M059J (cell line): ENCODE measurements around the gene DCAF4. TPM values are rescaled to one million over a fixed set of nuclear protein-coding genes. Genes with fewer than 3 reads are reported as not detected.

Experiments
- DNase-seq: peaks from one replicate; pipeline ENCODE4 v3.0.0-alpha.2; 2012; ENCODE audit warnings: low read depth
- total RNA-seq: library from RNA; depleted of rRNA; stranded (reverse); fragments of >200 nt; shearing (Covaris generic); gene quantifications from 2 replicates; pipeline ENCODE4 v1.2.3, GENCODE V29; 2014; rRNA removed

Gene DCAF4
- total RNA-seq = 24.5 and 42.4 TPM in 2 replicates

DNA sequence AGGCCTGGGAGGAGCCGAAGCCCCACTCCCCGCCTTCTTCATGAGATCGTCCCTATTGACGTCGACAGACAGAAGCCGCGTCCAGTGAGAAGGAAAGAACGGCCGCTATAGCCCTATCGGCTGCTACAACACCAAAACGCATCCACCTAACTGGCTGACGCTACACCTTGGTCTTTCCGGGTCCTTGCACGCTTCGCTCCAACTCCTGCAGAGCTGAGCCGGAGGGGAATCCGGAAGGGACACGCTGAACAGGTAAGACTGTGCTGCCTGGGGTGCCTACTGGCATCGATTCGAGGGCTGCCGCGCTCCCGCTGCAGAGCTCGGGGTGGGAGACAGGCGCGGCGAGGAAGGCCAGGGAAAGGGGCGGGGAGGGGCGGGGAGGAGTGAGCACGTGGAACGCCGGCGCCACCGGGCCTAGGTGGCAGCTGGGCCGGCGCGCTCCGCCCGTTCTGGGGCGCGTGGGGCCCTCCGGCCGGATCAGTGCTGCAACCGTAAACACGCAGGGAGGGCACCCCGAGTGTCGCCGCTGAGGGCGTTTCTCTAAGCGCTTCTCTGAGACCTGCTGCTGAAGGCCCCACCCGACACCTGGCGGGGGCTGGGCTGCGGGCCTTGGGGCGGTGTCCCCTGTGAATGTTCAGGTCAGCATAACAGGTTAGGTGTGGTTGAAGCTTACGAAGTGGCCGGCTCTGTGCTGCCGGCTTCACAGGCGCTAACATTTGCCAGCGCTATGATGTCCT lies at the start of gene DCAF4:
TSS of gene DCAF4 (plus strand) at position 173 of the 737 bp plus-strand sequence. CDS start 11,515 bp downstream, outside the sequence.
- DNase-seq = peak; percentile 99

GRCh38 chr14:72876710-72877063 lies 49.6 kb upstream of the DCAF4 start:
- DNase-seq = no peak

- no peak for DNase-seq
Measured at GRCh38 chr14:72878746-72879145, 47.5 kb upstream of the DCAF4 start.

GRCh38 chr14:72879431-72879830 lies 46.8 kb upstream of the DCAF4 start:
- DNase-seq = no peak

DNA sequence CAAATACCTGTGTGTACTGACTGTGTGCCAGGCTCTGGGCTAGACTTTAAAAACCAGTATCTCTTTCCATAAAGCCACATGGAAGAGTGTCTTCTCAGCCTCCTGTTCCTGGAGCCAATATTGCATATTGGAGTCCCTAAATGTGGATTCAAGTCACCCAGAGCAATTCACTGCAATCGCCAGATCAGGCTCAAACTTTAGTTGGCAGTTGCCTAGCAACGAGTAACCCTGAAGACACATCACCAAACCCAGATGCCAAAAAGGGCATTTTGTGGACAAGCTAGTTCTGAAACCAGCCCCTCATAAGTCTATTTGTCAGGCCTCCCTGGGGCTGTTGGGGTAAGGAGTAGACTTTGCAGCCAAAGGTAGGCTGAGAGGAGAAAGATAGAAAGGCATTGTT lies 46.1 kb upstream of the DCAF4 start:
- peak; percentile 39 for DNase-seq

GRCh38 chr14:72880820-72881219 lies 45.4 kb upstream of the DCAF4 start:
- no peak for DNase-seq

DNA sequence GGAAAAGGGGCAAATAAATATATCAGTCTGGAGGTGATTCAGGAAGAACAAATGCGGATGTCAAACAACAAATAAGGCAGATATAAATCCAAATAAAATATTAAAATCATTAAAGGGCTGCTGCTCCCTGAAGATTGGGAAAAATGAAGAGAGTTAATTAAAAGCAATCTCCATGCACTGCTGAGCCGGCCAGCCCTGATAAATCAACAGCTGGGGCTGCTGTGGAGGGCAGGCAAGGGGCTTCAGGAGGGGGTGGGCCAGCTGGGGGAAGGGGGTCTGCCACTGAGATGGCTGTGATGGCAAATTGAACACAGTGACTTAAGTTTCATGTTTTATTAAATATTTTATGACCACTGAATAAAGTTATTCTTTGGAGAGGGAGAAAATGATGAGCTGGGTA lies 44.7 kb upstream of the DCAF4 start:
- no peak for DNase-seq

DNA sequence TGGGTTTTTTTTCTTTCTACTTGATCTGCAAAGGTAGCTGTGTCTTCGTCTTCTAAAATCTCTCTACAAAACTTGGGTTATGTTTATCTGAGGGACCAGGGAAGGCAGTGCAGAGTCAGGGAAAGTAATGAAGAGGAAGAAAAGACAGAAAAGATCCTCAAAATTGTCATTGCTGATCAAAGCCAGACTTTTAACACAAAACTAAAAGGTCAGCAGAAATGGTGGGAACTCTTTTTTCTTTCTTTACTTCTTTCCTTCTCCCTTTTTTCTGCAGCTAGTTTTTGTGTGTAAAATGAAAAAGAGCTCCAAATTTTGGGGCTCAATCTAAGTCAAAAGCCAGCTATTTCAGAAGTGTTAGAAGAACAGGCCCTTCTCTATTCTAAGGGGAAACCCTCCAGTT lies 44.2 kb upstream of the DCAF4 start:
- DNase-seq = no peak

DNA sequence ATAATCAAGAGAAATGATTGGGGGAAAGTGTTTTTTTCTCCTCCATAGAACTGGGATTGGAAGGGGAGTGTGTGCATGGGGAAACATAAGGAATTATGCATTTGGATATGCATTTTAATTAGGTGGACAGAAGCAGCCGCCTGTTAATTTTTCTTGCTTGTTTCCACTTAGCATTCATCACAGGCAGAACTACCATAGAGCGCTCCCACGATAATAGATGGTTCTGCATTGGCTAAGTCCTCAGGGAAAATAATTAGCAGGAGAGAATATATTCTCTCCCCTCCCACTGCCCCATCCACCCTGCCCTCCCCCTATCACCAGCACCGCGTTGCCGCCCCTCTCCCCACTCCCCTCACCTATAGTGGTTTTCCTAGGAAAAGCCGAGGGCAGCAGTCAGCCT lies 43.8 kb upstream of the DCAF4 start:
- DNase-seq = no peak

DNA sequence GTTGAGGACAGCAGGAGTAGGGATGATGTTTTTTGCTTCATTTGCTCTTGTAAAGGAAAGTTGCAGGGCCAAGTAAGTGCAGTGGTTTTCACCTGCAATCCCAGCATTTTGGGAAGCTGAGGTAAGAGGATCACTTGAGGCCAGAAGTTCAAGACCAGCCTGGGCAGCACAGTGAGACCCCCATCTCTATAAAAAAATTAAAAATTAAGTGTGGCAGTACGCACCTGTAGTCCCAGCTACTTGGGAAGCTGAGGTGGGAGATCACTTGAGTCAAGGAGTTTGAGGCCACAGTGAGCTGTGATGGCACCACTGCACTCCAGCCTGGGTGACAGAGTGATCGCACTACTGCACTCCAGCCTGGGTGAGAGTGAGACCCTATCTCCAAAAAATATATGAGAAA lies 43.2 kb upstream of the DCAF4 start:
- no peak for DNase-seq

- DNase-seq = peak; percentile 79
Measured at GRCh38 chr14:72883961-72884360, 42.3 kb upstream of the DCAF4 start.

GRCh38 chr14:72884386-72884785 lies 41.9 kb upstream of the DCAF4 start:
- DNase-seq = no peak

GRCh38 chr14:72887514-72887913 lies 38.8 kb upstream of the DCAF4 start:
- no peak for DNase-seq

DNA sequence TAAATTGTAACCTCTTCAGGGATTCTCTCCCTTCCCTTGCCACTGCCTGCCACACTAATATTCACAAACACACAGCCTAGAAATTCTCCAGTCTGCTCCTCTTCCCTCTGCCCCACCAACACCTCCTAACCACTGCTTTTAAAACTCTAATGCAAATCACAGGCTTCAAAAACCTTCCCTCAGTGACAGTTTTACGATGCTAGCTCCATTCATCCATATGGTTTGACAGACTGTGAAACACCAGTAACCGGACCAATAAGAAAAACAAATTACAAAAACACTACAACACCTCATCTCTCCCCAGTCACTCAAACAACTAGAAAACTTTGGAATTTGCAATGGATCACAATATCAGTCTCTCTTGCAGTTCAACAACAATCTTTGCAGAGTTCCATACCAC lies 38.1 kb upstream of the DCAF4 start:
- DNase-seq = peak; percentile 29

DNA sequence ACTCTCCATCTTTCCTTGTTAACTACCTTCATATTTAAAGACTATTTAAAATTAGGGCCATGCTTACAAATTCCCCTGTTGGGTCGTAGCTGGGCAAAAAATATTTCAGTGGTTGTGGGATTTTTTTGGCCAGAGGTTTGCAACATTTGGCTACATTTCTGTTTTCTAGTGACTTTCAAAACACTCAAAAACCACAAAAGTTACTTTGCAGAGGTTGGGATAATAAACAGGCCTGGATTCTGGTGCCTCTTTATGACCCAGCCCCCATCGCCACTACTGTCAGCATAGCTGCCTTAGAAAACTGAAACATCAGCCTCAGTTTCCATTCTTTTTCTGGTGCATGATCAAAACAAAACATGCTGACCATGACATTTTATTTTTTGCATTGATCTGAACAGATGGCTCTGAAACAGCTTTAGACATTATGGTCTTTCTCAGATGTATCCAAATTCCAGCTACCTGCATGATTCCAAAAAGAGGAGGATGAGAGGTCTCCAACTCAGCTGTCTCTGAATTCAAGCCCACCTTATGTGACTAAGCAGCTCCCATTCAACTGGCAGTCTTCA lies 37.5 kb upstream of the DCAF4 start:
- DNase-seq = peak; percentile 56

- DNase-seq = no peak
Measured at GRCh38 chr14:72889366-72889765, 36.9 kb upstream of the DCAF4 start.

DNA sequence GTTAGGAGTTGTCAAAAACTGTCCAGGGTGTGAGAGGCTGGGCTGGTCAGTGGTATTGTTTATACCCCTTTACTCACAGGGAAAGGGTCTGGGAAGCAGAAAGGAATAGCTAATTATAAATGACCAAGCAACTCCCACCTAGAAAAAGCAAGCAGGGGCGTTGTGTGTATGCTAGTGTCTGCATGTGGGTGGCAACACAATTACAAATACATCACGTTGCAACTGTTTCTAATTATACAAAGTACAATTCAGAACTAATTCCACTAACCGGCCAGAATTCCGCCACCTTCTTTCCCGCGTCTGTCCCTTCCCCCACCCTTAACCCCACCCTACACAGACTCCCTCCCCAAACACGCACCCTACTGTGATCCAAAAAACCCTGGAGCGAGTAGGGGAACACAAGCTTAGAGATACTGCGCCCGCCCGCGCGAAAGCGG lies 34.6 kb upstream of the DCAF4 start:
- no peak for DNase-seq

- DNase-seq = peak; percentile 57
Measured at GRCh38 chr14:72892103-72892878, 34.0 kb upstream of the DCAF4 start.

GRCh38 chr14:72892879-72893635 lies 33.2 kb upstream of the DCAF4 start:
- DNase-seq = peak; percentile 39

DNA sequence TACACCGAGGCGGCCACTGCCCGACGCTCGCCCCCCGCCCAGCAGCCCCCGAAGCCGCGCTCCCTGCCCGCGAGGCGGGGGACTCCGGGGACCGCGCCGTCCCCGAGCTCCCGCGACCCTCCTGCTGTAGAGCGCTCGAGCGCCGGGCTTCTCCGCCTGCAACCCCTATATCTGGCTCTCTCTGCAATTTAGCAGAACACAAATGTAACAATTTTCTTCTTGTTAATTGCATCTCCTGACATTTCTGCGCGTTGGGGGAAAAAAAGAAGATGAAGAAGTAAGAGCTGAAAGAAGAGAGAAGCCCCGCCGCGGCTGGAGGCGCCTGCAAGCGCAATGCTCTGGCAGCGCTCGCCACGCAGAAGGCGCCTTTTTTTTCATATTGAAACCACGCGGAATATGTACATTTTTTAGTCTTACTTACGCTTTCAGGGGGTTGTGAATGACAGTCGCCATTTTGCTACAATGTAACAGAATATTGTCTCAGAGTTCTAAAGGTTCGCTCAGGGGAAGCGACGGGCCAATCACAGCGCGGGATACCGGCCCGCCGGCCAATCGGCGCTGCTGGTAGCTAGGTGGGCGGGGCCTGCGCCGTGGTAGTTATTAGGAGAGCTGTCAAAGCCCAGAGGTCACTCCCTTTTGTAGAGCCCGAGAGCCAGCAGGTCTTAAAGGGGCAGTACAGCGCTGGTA lies 32.5 kb upstream of the DCAF4 start, which contains the start of gene DPF3:
TSS of gene DPF3 (minus strand) at position 466 of the 687 bp plus-strand sequence. CDS start at position 453, 13 bp downstream.
- peak; percentile 97 for DNase-seq

- no peak for DNase-seq
Measured at GRCh38 chr14:72894323-72894622, 32.0 kb upstream of the DCAF4 start.
